ENCODE results near the gene CAPN1.
A peak's percentile ranks its signal among the peaks of the same experiment; 100 is the strongest.

CAPN1 gene

GRCh38 chr11:65181569-65182257, at the start of gene CAPN1:
CAPN1 (plus strand) TSS chr11:65181928; CDS start chr11:65182702, 774 bp downstream.
- Histone ChIP-seq H3K27ac (ENCODE audit: low read length) (no peak within 1 kb of the TSS), H3K27me3 (ENCODE audit: control insufficient read depth, insufficient read depth, low read length) (no peaks in the 10 kb centered on the region), H3K4me3 (ENCODE audit: low read length) (peak within 1 kb of the TSS; percentile 95), H3K4me1 (ENCODE audit: control insufficient read depth, insufficient read depth, low read length) (peaks cover 13% of the 10 kb centered on the region), H3K9me3 (ENCODE audit: control insufficient read depth, insufficient read depth, low read length) (no peaks in the 10 kb centered on the region), H3K36me3 (ENCODE audit: control insufficient read depth, insufficient read depth, low read length) (peaks cover 4% of the 10 kb centered on the region)
- no CpG with 5 or more reads among the region's 43 CpGs for WGBS (ENCODE audit: insufficient coverage, insufficient read length)
- DNase-seq (ENCODE audit: low read depth, low spot score) = peak; percentile 60

- no CpG with 5 or more reads among the region's 10 CpGs for WGBS (ENCODE audit: insufficient coverage, insufficient read length)
- Histone ChIP-seq H3K4me3 (ENCODE audit: low read length) (no peak overlapping the region), H3K27me3 (ENCODE audit: control insufficient read depth, insufficient read depth, low read length) (no peaks in the 10 kb centered on the region), H3K27ac (ENCODE audit: low read length) (no peak overlapping the region), H3K9me3 (ENCODE audit: control insufficient read depth, insufficient read depth, low read length) (no peaks in the 10 kb centered on the region), H3K4me1 (ENCODE audit: control insufficient read depth, insufficient read depth, low read length) (peaks cover 2% of the 10 kb centered on the region; the same call in 1 of the 2 replicates), H3K36me3 (ENCODE audit: control insufficient read depth, insufficient read depth, low read length) (peaks cover 28% of the 10 kb centered on the region)
- DNase-seq (ENCODE audit: low read depth, low spot score) = no peak
Measured at GRCh38 chr11:65132238-65132987, 49.3 kb upstream of the CAPN1 start.

GRCh38 chr11:65132988-65133700, 48.6 kb upstream of the CAPN1 start:
- no peak for DNase-seq (ENCODE audit: low read depth, low spot score)
- Histone ChIP-seq H3K4me1 (ENCODE audit: control insufficient read depth, insufficient read depth, low read length) (peaks cover 2% of the 10 kb centered on the region; the same call in 1 of the 2 replicates), H3K27ac (ENCODE audit: low read length) (no peak overlapping the region), H3K27me3 (ENCODE audit: control insufficient read depth, insufficient read depth, low read length) (no peaks in the 10 kb centered on the region), H3K36me3 (ENCODE audit: control insufficient read depth, insufficient read depth, low read length) (peaks cover 21% of the 10 kb centered on the region), H3K4me3 (ENCODE audit: low read length) (peak overlapping the region; percentile 90; the same call in 1 of the 2 replicates), H3K9me3 (ENCODE audit: control insufficient read depth, insufficient read depth, low read length) (no peaks in the 10 kb centered on the region)
- WGBS (ENCODE audit: insufficient coverage, insufficient read length) = no CpG with 5 or more reads among the region's 18 CpGs

- peak overlapping the region; percentile 90 for H3K4me3 ChIP-seq (ENCODE audit: low read length)
- peaks cover 2% of the 10 kb centered on the region; the same call in 1 of the 2 replicates for H3K4me1 ChIP-seq (ENCODE audit: control insufficient read depth, insufficient read depth, low read length)
- no peaks in the 10 kb centered on the region for H3K27me3 ChIP-seq (ENCODE audit: control insufficient read depth, insufficient read depth, low read length)
- no peak overlapping the region for H3K27ac ChIP-seq (ENCODE audit: low read length)
- no peaks in the 10 kb centered on the region for H3K9me3 ChIP-seq (ENCODE audit: control insufficient read depth, insufficient read depth, low read length)
- DNase-seq (ENCODE audit: low read depth, low spot score) = no peak
- no CpG with 5 or more reads among the region's 20 CpGs for WGBS (ENCODE audit: insufficient coverage, insufficient read length)
- H3K36me3 ChIP-seq (ENCODE audit: control insufficient read depth, insufficient read depth, low read length) = peaks cover 19% of the 10 kb centered on the region
Measured at GRCh38 chr11:65133724-65134123, 48.0 kb upstream of the CAPN1 start.

- DNase-seq (ENCODE audit: low read depth, low spot score) = no peak
- H3K27me3 ChIP-seq (ENCODE audit: control insufficient read depth, insufficient read depth, low read length) = no peaks in the 10 kb centered on the region
- no peaks in the 10 kb centered on the region for H3K9me3 ChIP-seq (ENCODE audit: control insufficient read depth, insufficient read depth, low read length)
- H3K4me3 ChIP-seq (ENCODE audit: low read length) = peak within 1 kb of the TSS; percentile 90
- no CpG with 5 or more reads among the region's 60 CpGs for WGBS (ENCODE audit: insufficient coverage, insufficient read length)
- H3K4me1 ChIP-seq (ENCODE audit: control insufficient read depth, insufficient read depth, low read length) = peaks cover 2% of the 10 kb centered on the region; the same call in 1 of the 2 replicates
- peaks cover 19% of the 10 kb centered on the region for H3K36me3 ChIP-seq (ENCODE audit: control insufficient read depth, insufficient read depth, low read length)
- H3K27ac ChIP-seq (ENCODE audit: low read length) = no peak within 1 kb of the TSS
Measured at GRCh38 chr11:65134240-65134951, 47.3 kb upstream of the CAPN1 start, which contains the start of gene SYVN1. SYVN1 (minus strand) TSS chr11:65134519; CDS start chr11:65133601, 918 bp downstream.

DNA sequence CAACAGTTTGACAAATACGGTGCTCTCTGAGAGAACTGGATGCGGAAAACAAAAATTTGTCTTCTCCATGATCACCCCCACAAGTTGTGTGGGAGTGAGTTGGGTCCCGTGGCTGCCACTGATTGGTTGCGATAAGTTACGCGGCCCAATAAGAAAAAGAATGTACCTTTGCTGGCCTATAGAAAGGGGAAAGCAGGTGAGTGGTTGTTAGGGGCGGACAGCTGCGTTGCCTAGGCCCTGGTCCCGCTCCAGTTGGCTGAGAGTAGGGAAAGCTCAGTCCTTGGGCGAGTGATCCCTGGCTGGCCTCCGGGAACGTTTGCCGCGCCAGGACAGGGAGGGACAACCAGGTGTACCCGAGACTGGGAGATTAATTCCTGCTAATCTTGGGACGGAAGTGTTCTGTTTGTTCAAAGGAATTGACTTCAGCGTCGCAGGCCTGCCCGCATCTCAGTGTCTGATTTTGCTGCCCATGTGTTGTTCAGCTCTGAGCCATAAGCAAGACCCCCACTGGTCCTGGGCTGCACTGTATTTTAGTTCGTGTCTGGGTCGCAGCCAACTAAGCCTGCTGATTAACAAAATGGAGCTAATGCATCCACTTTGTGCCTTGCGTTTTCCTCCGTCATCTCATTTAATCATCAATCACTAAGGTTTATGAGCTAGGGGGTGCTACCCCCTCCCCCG, 46.6 kb upstream of the CAPN1 start:
- H3K4me1 ChIP-seq (ENCODE audit: control insufficient read depth, insufficient read depth, low read length) = peaks cover 2% of the 10 kb centered on the region; the same call in 1 of the 2 replicates
- peak overlapping the region; percentile 90; the same call in 1 of the 2 replicates for H3K4me3 ChIP-seq (ENCODE audit: low read length)
- H3K27ac ChIP-seq (ENCODE audit: low read length) = no peak overlapping the region
- no CpG with 5 or more reads among the region's 24 CpGs for WGBS (ENCODE audit: insufficient coverage, insufficient read length)
- peak; percentile 89 for DNase-seq (ENCODE audit: low read depth, low spot score)
- peaks cover 14% of the 10 kb centered on the region for H3K36me3 ChIP-seq (ENCODE audit: control insufficient read depth, insufficient read depth, low read length)
- H3K9me3 ChIP-seq (ENCODE audit: control insufficient read depth, insufficient read depth, low read length) = no peaks in the 10 kb centered on the region
- H3K27me3 ChIP-seq (ENCODE audit: control insufficient read depth, insufficient read depth, low read length) = no peaks in the 10 kb centered on the region

DNA sequence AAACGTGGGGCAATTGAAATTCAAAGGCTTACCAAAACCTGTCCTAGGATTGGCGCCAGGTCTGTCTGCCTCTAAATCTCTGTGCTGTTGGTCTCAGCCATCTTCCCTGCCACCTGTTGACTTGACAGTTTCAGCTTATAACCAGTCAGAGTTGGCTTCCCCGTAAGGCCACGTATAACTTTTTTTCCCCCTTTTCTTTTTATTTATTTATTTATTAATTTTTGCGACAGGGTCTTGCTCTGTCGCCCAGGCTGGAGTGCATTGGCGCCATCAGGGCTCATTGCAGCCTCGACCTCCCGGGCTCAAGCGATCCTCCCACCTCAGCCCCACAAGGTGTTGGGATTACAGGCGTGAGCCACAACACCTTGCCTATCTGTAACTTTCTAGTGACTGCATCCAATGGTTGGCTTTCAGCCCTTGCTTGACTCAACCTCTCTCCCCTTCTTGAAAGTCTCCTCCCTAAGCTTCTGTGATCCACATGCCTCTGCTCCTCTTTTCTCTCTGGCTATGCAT, 46.0 kb upstream of the CAPN1 start:
- H3K27ac ChIP-seq (ENCODE audit: low read length) = no peak overlapping the region
- no peak for DNase-seq (ENCODE audit: low read depth, low spot score)
- H3K4me1 ChIP-seq (ENCODE audit: control insufficient read depth, insufficient read depth, low read length) = peaks cover 2% of the 10 kb centered on the region; the same call in 1 of the 2 replicates
- WGBS (ENCODE audit: insufficient coverage, insufficient read length) = no CpG with 5 or more reads among the region's 11 CpGs
- peaks cover 12% of the 10 kb centered on the region for H3K36me3 ChIP-seq (ENCODE audit: control insufficient read depth, insufficient read depth, low read length)
- H3K9me3 ChIP-seq (ENCODE audit: control insufficient read depth, insufficient read depth, low read length) = no peaks in the 10 kb centered on the region
- no peaks in the 10 kb centered on the region for H3K27me3 ChIP-seq (ENCODE audit: control insufficient read depth, insufficient read depth, low read length)
- peak overlapping the region; percentile 52; the same call in 1 of the 2 replicates for H3K4me3 ChIP-seq (ENCODE audit: low read length)

DNA sequence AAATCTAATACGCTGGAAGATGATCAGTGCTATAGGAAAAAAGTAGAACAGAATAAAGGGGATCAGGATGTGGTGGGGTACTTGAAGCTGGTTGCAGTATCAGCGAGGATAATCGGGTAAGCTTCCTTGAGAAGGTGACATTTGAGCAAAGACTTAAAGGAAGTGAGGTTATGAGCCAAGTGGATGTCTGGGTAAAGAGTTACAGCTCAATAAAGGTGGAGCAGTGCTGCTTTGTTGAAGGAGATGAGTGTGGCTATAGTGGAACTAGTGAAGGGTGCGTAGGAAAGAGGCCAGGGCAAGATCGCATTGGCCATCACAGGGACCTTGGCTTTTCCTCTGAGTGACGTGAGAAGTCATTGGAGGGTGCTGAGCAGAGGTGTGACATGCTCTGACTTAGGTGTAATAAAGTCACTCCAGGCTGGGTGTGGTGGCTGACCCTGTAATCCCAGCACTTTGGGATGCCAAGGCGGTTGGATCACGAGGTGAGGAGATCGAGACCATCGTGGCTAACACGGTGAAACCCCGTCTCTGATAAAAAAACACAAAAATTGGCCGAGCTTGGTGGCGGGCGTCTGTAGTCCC, 45.1 kb upstream of the CAPN1 start:
- no CpG with 5 or more reads among the region's 15 CpGs for WGBS (ENCODE audit: insufficient coverage, insufficient read length)
- no peaks in the 10 kb centered on the region for H3K9me3 ChIP-seq (ENCODE audit: control insufficient read depth, insufficient read depth, low read length)
- H3K4me3 ChIP-seq (ENCODE audit: low read length) = no peak overlapping the region
- H3K4me1 ChIP-seq (ENCODE audit: control insufficient read depth, insufficient read depth, low read length) = peaks cover 2% of the 10 kb centered on the region; the same call in 1 of the 2 replicates
- H3K27me3 ChIP-seq (ENCODE audit: control insufficient read depth, insufficient read depth, low read length) = no peaks in the 10 kb centered on the region
- H3K36me3 ChIP-seq (ENCODE audit: control insufficient read depth, insufficient read depth, low read length) = peaks cover 4% of the 10 kb centered on the region; the same call in 1 of the 2 replicates
- no peak for DNase-seq (ENCODE audit: low read depth, low spot score)
- no peak overlapping the region for H3K27ac ChIP-seq (ENCODE audit: low read length)

DNA sequence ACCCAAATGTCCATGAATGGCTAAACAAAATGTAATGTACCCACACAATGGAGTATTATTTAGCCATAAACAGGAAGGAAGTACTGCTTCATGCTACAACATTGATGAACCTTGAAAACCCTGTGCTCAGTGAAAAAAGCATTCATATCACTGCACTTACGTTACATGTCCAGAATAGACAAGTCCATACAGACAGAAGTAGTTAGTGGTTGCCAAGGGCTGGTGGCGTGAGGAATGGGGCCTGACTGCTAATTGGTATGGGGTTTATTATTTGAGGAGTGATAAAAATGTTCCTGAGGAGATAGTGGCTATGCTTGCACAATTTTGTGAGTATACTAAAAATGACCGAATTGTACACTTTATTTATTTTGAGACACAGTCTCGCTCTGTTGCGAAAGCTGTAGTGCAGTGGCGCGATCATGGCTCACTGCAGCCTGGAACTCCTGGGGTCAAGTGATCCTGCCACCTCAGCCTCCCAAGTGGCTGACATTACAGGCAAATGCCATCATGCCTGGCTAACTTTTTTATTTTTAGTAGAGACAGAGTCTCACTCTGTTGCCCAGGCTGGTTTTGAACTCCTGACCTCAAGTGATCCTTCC, 39.7 kb upstream of the CAPN1 start:
- DNase-seq (ENCODE audit: low read depth, low spot score) = no peak
- Histone ChIP-seq H3K27me3 (ENCODE audit: control insufficient read depth, insufficient read depth, low read length) (no peaks in the 10 kb centered on the region), H3K27ac (ENCODE audit: low read length) (no peak overlapping the region), H3K9me3 (ENCODE audit: control insufficient read depth, insufficient read depth, low read length) (no peaks in the 10 kb centered on the region; the same call in 1 of the 2 replicates), H3K4me3 (ENCODE audit: low read length) (no peak overlapping the region), H3K36me3 (ENCODE audit: control insufficient read depth, insufficient read depth, low read length) (no peaks in the 10 kb centered on the region), H3K4me1 (ENCODE audit: control insufficient read depth, insufficient read depth, low read length) (no peaks in the 10 kb centered on the region)
- no CpG with 5 or more reads among the region's 7 CpGs for WGBS (ENCODE audit: insufficient coverage, insufficient read length)

Data from iPS DF 6.9 (cell line).